ENCODE results near the gene ANXA3.
"Not testable (repeated sequence)": the region's sequence is repeated elsewhere in the genome, so short reads cannot be mapped to it uniquely, and the experiment has no call there.

The ANXA3 gene

DNA sequence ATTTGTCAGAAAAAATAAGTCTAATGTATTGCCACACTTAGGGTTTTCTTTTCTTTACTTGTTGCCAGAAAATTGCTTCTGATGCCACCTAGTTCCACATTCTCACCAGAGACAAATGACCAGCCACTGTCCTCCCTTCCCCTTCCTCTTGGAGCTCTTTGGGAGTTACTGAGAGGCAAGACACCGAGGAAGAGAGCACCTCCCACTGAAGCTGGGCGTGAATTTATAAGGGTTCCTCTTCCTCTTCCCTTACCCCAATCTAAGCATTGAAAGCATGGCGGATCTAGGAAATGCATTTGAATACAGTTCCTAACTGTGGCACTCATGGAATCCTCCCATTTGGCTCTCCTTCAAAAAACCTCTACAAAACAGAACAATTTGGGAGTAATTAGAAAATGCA, 30.0 kb downstream of the ANXA3 start:
- DNase-seq: no peak

DNA sequence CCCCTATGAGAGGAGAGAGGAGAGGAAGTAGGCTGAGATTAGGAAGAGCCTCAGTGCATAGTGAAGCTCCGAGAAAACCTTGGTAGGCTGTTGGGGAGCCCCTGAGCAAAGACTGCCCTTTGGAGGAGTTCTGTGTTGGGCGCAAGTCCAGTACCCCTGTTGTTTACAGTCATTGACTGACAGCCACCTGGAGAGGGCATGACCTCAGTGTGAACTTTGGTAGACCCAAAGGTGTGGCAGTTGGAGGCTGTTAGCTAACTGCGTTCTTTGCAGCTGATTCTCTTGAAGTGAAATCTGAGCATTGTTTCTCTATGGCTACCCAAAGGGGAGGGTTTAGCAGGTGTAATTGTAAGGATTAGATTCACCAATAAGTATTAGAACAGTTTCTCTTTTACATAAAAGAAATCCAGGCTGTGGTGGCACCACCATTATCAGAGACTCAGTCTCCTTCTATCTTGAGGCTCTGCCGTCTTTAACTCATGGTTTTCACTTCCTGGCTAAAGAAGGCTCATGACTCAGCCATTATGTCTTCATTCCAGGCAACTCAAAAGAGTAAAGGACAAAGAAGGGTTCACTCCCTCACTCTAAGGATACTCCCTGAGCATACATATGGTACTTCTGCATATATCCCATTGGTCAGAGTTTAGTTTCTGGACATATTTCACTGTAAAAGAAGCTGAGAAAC, 33.4 kb downstream of the ANXA3 start:
- no peak for DNase-seq

DNA sequence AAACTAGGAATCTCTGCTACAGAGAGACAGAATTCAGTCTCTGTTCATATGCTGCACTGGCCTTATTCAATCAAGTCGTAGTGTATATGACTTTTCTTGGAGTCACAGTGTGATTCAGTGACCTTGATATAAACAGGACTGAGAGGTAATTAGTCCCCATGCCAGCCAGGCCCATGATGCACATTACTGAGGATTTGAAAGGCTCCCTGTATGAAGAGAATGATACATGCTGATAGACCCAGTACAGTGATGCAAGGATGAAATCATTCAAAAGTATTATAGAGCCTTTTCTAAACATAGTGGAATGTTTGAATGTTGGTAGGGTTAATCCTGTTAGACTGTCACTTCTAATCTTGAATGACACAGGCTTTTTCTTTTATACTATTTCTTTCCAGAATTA, 34.1 kb downstream of the ANXA3 start:
- DNase-seq: no peak

DNA sequence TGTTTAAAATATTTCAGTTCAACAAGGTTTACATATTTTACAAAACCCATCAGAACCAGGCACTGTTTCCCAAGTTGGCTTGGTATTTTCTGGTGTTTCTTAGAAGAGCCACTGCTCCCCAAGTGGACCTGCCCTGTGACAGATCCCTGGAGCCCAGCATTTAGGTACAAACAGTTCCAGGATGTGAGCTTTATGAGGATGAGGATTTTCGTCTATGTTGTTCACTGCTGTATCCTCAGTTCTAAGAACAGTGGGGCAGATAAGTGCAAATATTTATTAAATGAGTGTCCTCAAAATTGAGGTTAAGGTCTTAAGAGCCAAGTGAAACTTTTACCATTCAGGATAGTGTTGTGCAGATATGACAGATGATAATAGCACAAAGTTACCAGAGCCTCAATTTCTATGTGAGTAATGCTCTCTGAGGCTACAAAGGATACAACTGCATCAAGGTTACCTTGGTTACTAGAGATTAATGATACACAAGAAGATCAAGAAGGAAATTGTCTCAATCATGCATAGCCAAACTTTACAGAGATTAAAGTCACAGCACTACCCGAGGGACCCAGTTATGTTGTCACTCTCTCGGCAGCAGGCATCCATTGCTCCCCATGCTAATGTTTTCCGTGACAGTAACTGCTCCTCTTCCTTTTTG, 37.5 kb downstream of the ANXA3 start:
- no peak for DNase-seq

DNA sequence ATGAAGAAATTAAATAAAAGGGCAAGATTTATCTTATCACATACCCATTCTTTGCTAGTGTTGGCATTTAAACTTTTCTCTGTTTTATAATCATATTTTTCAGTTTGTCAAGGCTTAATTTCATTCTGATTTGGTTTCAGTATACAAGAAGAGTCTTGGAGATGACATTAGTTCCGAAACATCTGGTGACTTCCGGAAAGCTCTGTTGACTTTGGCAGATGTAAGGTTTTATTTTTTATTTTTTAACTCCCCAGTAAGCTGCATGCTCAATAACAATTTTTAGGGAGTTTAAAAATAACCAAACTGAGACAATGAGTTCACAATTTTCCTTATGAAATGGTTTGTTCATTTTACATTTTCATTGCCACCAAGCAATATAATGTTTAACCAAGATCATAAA, 39.8 kb downstream of the ANXA3 start:
- no peak for DNase-seq

DNA sequence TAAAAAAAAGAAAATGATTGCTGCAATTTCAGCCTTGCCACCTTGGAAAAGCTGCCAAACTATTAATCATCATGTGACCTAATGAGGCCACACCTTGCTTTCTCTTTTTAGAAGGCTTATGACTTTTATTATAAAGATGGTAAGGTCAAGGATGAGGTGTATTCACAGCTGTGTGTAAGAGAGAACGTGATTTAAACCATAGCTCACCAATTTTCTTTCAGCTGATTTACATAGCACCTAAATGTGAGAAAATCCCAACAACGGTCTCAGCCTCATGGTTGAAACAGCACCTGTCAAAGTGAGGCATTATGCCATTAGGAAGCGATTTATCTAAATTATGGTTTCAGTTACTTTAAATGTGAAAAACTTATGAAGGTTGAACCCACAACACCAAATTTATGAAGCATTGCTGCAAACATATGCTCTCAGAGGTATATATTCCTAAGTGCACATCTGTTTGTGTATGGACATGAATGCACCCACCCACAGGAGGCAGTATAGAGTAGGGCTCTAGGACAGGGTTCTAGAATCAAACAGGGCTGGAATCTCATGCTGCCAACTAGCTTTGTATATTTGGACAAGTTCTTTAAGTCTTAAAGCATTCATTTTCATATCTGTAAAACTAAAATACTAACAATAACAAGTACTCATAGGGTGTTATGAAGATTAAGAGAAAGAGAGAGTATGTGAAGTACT, 40.7 kb downstream of the ANXA3 start:
- DNase-seq: no peak

DNA sequence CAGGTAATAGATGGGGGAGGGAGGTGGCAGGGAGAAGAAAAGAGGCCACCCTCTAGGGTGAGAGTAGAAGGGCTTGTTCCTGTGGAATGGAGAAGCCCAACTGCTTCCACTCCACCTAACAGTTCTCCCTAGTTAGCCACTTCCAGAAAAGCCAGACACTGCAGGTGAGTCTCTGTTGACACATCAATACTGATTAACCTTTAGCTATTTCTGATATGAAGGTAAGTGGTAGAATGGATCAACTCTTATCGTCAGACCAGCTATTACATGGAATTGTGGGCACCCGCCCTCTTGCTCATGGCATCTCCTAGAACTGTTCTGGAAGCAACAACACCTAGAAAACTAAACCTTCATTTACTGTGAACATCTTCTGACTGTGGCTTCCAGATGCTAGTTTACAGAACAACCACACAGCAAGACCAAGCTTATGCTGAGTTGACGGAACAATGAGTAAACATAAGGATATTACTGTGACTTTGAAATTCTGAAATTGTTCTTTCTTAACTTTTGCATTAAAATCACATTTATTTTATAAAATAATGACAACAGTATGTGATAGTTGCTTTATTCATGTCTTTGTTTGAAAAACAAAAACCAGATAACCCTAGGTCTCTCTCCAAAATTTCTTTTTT, 44.7 kb downstream of the ANXA3 start:
- DNase-seq: no peak

DNA sequence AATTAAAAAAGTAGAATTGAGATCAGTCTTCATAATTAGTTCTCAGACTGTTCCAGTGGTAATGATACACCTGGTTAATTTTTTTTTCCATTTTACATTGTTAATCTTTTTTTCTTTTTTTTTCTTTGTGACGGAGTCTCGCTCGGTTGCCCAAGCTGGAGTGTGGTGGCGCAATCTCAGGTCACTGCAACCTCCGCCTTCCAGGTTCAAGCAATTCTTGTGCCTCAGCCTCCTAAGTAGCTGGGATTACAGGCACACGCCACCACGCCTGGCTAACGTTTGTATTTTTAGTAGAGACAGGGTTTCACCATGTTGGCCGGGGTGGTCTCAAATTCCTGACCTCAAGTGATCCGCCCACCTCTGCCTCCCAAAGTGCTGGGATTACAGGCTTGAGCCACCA, 46.9 kb downstream of the ANXA3 start:
- not testable (repeated sequence) for DNase-seq

DNA sequence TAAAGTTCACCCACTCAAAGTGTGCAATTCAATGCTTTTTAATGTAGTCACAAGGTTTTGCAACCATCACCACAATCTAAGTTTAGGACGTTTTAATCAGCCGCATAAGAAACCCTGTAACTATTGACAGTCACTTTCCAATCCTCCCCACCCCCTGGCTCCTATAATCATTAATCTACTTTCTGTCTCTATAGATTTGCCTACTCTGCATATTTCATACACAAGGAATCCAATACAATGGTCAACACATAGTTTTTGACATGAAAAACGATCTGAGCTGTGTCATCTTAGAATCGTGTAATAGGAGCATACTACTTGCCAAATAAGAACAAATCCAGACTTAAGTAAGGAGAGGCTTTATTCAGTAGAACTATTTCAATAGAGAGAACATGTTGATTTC, 47.6 kb downstream of the ANXA3 start:
- no peak for DNase-seq

DNA sequence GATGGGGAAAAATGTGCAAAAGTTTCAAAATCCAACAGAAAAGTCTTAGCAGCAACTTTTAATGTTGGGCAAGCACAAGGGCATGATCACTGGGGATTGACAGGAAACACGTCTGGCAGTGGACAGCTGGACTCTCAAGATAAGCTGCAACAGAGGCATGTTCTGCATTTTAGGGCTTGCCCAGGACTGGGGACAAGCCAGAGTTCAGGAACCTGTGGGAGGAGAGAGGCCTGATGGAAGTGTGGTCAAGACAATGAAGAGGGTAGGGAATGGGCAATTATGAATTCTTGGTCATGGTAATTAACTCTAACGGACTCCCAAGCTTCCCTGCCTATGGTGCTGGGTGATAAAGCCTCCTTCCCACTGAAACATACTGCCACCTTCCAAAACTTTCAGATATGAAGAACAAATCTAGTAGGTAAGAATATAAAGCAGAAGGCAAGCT, 48.4 kb downstream of the ANXA3 start:
- DNase-seq: no peak

DNA sequence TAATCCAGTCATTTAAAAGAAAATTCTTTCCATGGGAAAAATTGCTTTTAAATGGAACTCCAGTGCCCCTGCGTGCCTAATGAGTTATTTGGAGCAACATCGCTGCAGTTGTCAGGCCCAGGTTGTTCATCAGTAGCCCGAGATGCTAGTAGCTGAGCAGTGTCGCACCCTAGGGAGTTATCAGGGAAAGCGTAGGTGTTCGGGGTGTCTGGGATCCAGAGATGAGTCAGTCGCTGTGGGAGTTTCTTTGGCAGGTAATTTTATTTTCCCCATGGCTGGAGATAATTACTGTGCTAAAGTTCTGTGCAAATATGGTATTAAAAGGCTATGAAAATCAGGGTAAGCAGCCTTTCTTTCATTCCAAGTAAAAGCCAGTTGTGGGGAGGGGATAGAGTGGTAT, 49.4 kb downstream of the ANXA3 start:
- DNase-seq: no peak

DNA sequence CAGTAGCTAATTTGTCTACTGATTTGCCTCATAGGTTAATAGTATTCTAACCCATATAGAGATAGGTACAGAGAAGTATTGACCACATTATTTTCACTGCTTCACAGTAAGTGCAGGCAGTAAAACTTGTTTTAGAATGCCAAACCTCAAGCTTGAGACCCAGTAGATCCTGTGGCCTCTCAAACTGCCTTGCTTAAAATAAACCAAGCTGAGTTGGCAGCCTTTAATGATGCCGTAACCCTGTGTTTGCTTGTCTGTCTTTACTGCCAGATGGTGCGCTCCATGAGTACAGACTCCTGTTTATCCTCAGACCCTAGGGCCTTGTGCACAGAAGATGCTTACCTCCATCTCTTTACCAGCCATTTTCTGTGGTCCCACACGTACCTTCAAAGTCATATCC, 50.8 kb downstream of the ANXA3 start:
- DNase-seq: no peak

DNA sequence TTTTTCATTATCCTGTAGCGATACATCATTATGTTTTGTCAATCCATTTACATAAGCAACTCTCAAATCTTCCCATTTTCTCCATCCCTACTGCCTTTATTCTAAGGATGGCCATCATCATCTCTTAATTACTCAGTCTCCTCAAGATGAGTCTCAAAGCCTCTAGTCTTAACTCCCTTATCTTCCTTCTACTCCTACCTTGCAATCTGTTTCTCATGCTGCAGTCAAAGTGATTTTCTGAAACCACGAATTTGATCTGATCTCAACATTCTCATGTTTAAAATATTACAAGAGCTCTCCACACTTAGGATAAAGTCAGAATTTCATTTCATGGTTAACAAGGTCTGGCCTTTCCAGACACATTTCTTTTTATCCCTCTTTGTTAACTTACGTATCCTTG, 51.8 kb downstream of the ANXA3 start:
- no peak for DNase-seq

DNA sequence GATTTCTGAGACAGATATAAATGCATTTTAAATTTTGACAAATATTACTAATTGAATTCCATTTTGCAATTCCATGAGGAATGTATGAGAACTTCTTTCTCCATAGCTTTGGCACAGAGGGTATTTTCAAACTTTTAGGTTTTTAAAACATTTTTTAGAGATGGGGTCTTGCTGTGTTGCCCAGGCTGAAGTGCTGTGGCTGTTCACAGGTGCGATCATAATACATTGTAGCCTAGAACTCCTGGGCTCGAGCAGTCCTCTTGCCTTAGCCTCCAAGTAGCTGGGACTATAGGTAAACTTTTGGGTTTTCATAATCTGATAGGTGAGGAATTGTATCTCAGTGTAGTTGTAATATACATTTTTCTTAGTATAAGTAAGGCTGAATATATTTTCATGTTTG, 53.4 kb downstream of the ANXA3 start:
- no peak for DNase-seq

DNA sequence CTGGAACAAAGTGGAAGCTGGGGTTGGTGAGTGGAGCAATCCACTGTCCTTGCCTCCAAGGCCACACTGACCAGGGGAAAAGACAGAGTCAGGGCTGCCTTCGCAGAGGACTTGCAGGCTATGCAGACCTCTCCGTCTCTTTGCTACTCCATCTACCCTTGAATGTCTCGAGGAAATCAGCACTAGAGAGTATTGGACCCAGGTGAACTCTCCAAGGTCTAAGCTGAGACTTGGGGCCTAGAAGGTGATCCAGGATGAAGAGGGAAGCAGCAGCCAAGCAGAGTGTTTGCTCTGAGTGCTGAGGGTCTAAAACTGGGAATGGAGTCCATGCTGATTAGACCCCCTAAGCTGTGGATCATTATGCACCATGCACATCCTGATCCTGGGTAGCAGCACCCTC, 54.5 kb downstream of the ANXA3 start:
- DNase-seq: no peak

DNA sequence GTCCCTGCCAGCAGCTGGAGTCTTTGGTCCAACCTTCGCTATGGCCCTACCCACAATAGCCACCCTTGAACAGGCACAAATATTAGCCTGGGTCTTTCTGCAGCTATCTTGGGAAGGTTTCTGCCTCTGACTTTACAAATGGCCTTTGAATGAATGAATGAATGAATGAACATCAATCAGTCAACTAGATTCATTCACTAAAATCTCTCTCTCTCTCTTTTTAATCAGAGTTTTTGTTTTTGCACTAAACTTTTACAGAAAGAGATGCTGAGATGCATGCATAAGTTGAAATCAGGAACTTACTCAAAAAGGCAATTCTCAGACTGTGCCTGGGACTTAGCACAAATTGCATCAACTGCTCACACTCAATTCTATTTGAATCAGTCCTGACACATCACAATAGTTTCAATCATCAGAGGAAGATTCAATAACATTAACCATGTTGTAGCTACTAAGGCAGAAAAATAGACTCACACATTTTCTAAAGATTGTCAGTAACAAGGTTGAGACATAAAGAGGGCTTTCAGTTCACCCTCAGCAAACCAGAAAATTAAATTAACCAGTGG, 55.0 kb downstream of the ANXA3 start:
- no peak for DNase-seq

DNA sequence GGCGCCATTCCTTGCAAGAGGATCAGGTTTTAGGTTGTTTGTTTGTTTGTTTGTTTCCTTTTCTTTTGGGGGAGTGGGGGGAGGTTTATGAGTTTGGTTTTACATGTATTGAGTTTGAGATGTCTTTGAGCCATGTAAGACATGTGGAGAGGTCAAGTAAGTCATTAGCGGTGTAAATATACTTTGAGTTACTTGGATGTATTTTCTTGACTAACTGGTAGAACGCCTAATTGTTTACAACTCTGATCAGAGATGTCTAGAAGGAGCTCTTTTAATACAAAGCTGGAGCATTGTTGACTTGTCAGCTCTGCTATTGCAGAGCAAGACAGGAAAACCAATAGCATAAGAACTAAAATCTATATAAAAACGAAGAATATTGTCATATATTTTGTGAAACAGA, 57.1 kb downstream of the ANXA3 start:
- DNase-seq: no peak

DNA sequence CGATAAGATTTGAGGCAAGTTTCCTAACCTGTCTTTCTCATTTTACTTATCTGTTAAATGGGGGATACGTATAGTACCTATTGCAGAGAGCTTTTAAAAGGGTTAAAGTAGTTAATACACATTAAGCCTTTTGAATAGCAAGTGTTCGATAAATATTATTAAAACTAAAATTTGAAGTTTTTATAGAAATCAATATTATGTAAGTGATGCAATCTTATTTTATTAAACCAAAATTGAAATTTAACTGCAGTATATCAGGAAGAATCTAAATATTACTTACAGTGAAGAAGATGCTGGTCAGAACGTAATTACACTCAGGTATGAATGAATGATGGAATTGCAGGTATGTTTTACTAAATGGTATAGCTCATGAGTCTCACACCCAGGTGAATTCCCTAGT, 58.0 kb downstream of the ANXA3 start:
- DNase-seq: no peak

DNA sequence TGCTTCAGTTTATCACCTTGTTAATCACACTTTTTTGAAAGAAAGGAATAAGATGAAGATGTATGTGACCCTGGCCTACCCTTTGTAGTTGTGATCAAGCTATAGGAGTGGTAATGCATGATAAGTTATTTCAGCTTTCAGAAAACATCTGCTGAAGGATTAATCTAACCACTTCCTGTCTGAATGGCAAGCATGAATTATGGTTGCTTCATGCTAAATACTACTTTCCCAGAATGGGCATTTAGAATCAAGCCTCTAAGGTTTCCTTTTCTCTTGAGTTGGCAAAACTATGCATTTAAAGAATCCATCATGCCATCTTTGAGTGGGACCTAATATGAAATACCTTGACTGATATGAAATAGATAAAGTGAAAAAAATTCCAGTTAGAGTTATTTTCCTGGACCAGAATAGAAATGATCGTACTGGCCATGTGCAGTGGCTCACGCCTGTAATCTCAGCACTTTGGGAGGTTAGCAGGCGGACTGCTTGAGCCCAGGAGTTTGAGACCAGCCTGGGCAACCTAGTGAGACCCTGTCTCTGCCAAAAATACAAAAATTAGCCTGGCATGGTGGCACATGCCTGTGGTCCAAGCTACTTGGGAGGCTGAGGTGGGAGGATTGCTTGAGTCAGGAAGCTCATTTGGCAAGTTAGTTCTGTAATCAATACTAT, 59.1 kb downstream of the ANXA3 start:
- no peak for DNase-seq

DNA sequence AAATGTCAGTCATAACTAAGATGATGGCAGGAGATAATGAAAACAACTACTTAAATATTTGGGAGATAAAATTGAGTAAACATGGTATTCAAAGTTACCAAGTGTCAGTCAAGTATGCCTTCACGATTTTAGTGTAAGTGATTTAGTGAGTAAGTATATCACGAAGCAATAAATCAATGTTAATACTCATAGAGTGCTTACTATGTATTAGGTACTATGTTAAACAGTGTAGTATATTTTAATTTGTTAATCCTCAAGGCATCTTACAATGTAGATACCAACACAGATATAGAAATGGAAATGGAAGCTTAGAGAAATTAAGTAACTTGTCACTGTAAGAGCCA, 59.6 kb downstream of the ANXA3 start:
- no peak for DNase-seq

DNA sequence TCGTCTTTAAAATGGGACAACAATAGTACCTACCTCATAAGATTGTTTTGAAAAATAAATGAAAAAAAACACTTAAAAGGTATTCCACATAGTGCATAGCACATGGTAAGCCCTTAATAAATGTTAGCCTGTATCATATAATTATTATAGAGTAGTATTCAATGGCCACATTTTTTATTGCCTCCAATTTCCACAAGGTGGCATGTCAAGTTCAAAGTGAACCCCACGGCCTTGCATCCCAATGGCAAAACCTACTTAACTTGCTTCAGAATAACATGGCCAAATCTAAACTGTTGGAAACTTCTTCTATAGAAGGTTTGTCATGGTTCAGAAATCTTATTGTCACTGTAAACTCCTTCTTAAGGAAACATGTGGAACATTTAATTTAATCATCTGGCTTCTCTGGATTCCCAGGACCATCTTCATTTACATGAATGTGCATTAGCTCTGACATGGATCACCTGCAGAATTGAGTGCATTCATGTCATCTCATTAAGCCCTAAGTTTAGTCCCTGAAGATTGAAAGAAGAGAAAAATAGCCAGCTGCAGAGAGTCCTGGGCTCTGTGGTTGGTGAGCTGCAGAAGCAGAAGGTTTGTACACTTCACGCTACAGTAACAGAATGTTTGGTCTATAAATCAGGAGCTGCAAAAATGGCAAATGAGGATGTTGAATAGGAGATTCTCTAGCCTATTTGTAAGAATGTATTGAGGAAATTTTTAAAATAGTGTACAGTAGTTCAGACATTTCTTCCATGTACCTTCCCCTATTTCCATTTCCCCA, 61.0 kb downstream of the ANXA3 start:
- no peak for DNase-seq
